Heart right ventricle (tissue), 16 donors: ENCODE measurements around the gene FYN. TPM values are rescaled to one million over a fixed set of nuclear protein-coding genes. Genes with fewer than 3 reads are reported as not detected.
"Not testable (repeated sequence)": the region's sequence is repeated elsewhere in the genome, so short reads cannot be mapped to it uniquely, and the experiment has no call there.

Experiments
- ATAC-seq, 8 donors: fragments of 200-7000 bp; cut with Tn5 transposase; one replicate each; pipeline ENCODE4 v1.9.1; 2020; ENCODE audit warnings: mild to moderate bottlenecking in 8 of 8, moderate library complexity in 8 of 8, moderate number of reproducible peaks in 1 of 8
- DNase-seq, 2 donors: peaks; one replicate each; pipeline ENCODE4 v3.0.0-alpha.2; 2020
- H3K27ac ChIP-seq, 10 donors: fragments of 200-600 bp; sonication (generic) in 2 of 10; one replicate each; pipeline versions ENCODE4 v1.5.0 to v1.8.0; 2020 to 2022; ENCODE audit warnings: mild to moderate bottlenecking in 3 of 10
- H3K27me3 ChIP-seq, 7 donors: fragments of 200-600 bp; one replicate each; pipeline ENCODE4 v1.8.0; 2021 to 2022; ENCODE audit warnings: mild to moderate bottlenecking in 2 of 7
- H3K36me3 ChIP-seq, 9 donors: fragments of 200-600 bp; sonication (generic) in 1 of 9; one replicate each; pipeline versions ENCODE4 v1.5.0 to v1.8.0; 2020 to 2022; ENCODE audit warnings: mild to moderate bottlenecking in 2 of 9
- H3K4me1 ChIP-seq, 9 donors: fragments of 200-600 bp; sonication (generic) in 1 of 9; one replicate each; pipeline versions ENCODE4 v1.5.0 to v1.8.0; 2020 to 2022; ENCODE audit warnings: mild to moderate bottlenecking in 4 of 9
- H3K4me3 ChIP-seq, 10 donors: fragments of 200-600 bp; sonication (generic) in 2 of 10; one replicate each; pipeline versions ENCODE4 v1.5.0 to v1.8.0; 2020 to 2022; ENCODE audit warnings: mild to moderate bottlenecking in 7 of 10, moderate library complexity in 2 of 10
- H3K9me3 ChIP-seq, 11 donors: fragments of 200-600 bp in 10 of 11; sonication (generic) in 2 of 11; one replicate each; pipeline versions ENCODE4 v1.5.0 to v1.8.0; 2013 to 2022; ENCODE audit warnings: mild to moderate bottlenecking in 2 of 11, control low read depth in 1 of 11, moderate library complexity in 1 of 11
- CTCF ChIP-seq, 9 donors: fragments of 200-600 bp; sonication (generic) in 2 of 9; IDR thresholded peaks; one replicate each; pipeline versions ENCODE4 v1.5.0 to v1.8.0; 2021 to 2022; ENCODE audit warnings: antibody characterized with exemption in 9 of 9, mild to moderate bottlenecking in 5 of 9, moderate library complexity in 1 of 9
- WGBS, 2 donors: extraction: QIAGEN DNeasy Blood & Tissue Kit; methylation state at CpG; one replicate each; pipeline ENCODE4 v1.1.7; 2013; ENCODE audit warnings: inconsistent platforms in 1 of 2; 5-methylcytosine and 5-hydroxymethylcytosine counted together
- intact Hi-C, 10 donors: fragments of 100-400 bp; cut with DNase I; formaldehyde crosslinking; loops; one replicate each; pipeline versions ENCODE4 v1.11.1 to v1.14.2; 2022
- polyA plus RNA-seq, 2 donors: library from polyadenylated mRNA; stranded (reverse); fragments of 200-250 nt; gene quantifications; one replicate each; pipeline ENCODE4 v1.2.3, GENCODE V29; 2013
- total RNA-seq, 10 donors: library from RNA; stranded (reverse); fragmentation: NEBNext Ultra II Directional in 3 of 10; extraction: Animal tissue kit (Norgen Biotek cat#: 25700) in 3 of 10; gene quantifications; one replicate each; pipeline versions ENCODE4 v1.2.1 to v1.2.4, GENCODE V29; 2021 to 2023
- donor health status: Arrhythmogenic right ventricular cardiomyopathy.
- donor health status: ischemic (EF 13 %, LVEDD 7.1; RV severe dilation, severe dysfunction).
- donor health status: healthy with polysubstance abuse.
- donor health status: DM: no; HTN: yes; CAD: no.
- donor health status: DM: no; HTN: no; CAD: no.
- donor health status: ischemic (EF 25% LVEDD 6.9; RV normal size, moderate dysfunction).
- donor health status: ischemic (EF 25% LVEDD 5.7; RV mildly dilated, moderate dysfunction).
- donor health status: healthy.
- donor health status: DM: yes; HTN: yes; CAD: no.
- donor health status: Ischemic cardiomyopathy.
- donor health status: ischemic (EF 35%, LVEDD 5.7; RV mildly dilated, moderate dysfunction).
- donor health status: nonischemic (EF 11% LVEDD 7.7; RV severe dilation, severe dysfunction).
- donor health status: DM: yes; HTN: yes; CAD: no.
- donor health status: PGD.
- donor health status: ischemic (EF 29% LVEDD 5.4; RV normal size, mild dysfunction).
- donor health status: nonischemic (EF 23%, LVEDD 6.1; RV moderate dilation, normal function).

FYN gene
- total and polyA plus RNA-seq, 12 donors = 19.1 to 58.1 (median 42.2) TPM

GRCh38 chr6:111912904-111913303 lies 39.7 kb upstream of the FYN start:
- DNase-seq (no peak), ATAC-seq (no peak)
- Histone ChIP-seq H3K9me3 (no peaks in the 10 kb centered on the region), H3K4me1 (no peaks in the 10 kb centered on the region), H3K4me3 (no peak overlapping the region), H3K36me3 (no peaks in the 10 kb centered on the region), H3K27ac (no peak overlapping the region), H3K27me3 (no peaks in the 10 kb centered on the region)
- TF ChIP-seq CTCF (IDR thresholded peaks at IDR 0.05) = no peak
- intact Hi-C loops = no loop called here
- WGBS, 2 donors = 96 to 98% methylated on average over 2 of the region's 2 CpGs

GRCh38 chr6:111911428-111911827 lies 38.2 kb upstream of the FYN start:
- no peaks in the 10 kb centered on the region for H3K36me3 ChIP-seq
- no peaks in the 10 kb centered on the region for H3K27me3 ChIP-seq
- H3K4me1 ChIP-seq = no peaks in the 10 kb centered on the region
- no peak overlapping the region for H3K4me3 ChIP-seq
- intact Hi-C loops = no loop called here
- TF ChIP-seq CTCF (IDR thresholded peaks at IDR 0.05) = no peak
- DNase-seq (no peak), ATAC-seq (no peak)
- WGBS, 2 donors = 61 to 62% methylated on average over 7 of the region's 7 CpGs
- no peak overlapping the region for H3K27ac ChIP-seq
- no peaks in the 10 kb centered on the region for H3K9me3 ChIP-seq

GRCh38 chr6:111909238-111909637 lies 36.0 kb upstream of the FYN start:
- Histone ChIP-seq H3K27me3 (no peaks in the 10 kb centered on the region), H3K27ac (no peak overlapping the region), H3K4me3 (no peak overlapping the region), H3K9me3 (no peaks in the 10 kb centered on the region), H3K36me3 (no peaks in the 10 kb centered on the region), H3K4me1 (no peaks in the 10 kb centered on the region)
- DNase-seq (no peak), ATAC-seq (no peak)
- intact Hi-C loops = no loop called here
- WGBS, 2 donors = 93 to 94% methylated on average over 3 of the region's 3 CpGs
- TF ChIP-seq CTCF (IDR thresholded peaks at IDR 0.05) = no peak

GRCh38 chr6:111908365-111908764 lies 35.1 kb upstream of the FYN start:
- 73 to 82% methylated on average over 13 of the region's 17 CpGs for WGBS, 2 donors
- H3K27me3 ChIP-seq, H3K9me3 ChIP-seq, ATAC-seq, H3K4me1 ChIP-seq, H3K36me3 ChIP-seq, intact Hi-C loops, DNase-seq, H3K27ac ChIP-seq, H3K4me3 ChIP-seq: not testable (repeated sequence)

DNA sequence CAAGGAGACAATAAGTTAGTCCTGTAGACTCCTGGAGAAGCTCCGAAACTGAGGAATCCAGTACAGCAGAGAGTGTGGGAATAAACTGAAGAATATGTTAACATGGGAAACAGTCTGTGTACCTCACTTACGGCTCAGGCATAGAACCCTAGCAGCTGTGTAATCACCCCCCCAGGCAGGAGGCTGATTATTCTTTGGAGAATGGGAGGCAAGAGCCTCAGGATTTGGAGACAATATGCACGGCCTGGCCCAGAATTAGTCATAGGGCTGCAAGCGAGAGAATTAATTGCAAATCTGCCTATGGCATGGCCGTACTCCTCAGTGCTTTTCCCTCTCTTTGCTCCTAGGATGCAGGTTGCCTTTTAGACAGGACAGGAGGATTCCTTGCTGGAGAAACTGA lies 27.5 kb upstream of the FYN start:
- WGBS, 2 donors = 95 to 97% methylated on average over 5 of the region's 5 CpGs
- no peak for TF ChIP-seq CTCF (IDR thresholded peaks at IDR 0.05)
- ATAC-seq = no peak

More for the DNA sequence above, 27.5 kb upstream of the FYN start:
- intact Hi-C loops = no loop called here
- Histone ChIP-seq H3K4me1 (peaks cover 0 to 5% (median 0%) of the 10 kb centered on the region in 9 donors), H3K9me3 (no peaks in the 10 kb centered on the region), H3K4me3 (no peak overlapping the region), H3K27ac (no peak overlapping the region), H3K27me3 (no peaks in the 10 kb centered on the region), H3K36me3 (no peaks in the 10 kb centered on the region)
- DNase-seq = no peak
